ENCODE measurements around the gene DPP6. TPM values are rescaled to one million over a fixed set of nuclear protein-coding genes. Genes with fewer than 3 reads are reported as not detected.

The DPP6 gene
- total RNA-seq, 2 experiments from 2014 or later, result not detected

GRCh38 chr7:154853063-154853726 lies 801.0 kb downstream of the DPP6 start:
- TF ChIP-seq CTCF (IDR thresholded peaks at IDR 0.05), result no peak
- H3K4me3 ChIP-seq (ENCODE audit: low read length), result no peak overlapping the region
- ChIA-PET CTCF (no interaction called here), POLR2A (no interaction called here)
- intact Hi-C loops (cut with DNase I, micrococcal nuclease), result no loop called here
- no peak overlapping the region for H3K27ac Mint-ChIP-seq
- H3K27me3 ChIP-seq (ENCODE audit: control insufficient read depth in 1 of 2, insufficient read depth in 2 of 2, low read length in 2 of 2), result peaks cover 0 to 4% of the 10 kb centered on the region in 2 experiments
- no peak overlapping the region for H3K4me3 Mint-ChIP-seq
- H3K36me3 ChIP-seq (ENCODE audit: insufficient read depth, low read length), result no peaks in the 10 kb centered on the region
- no peaks in the 10 kb centered on the region for H3K4me1 Mint-ChIP-seq (ENCODE audit: low read depth)
- peaks cover 39% of the 10 kb centered on the region for H3K27me3 Mint-ChIP-seq
- ATAC-seq (ENCODE audit: poor library complexity) (no peak), DNase-seq (no peak)
- H3K4me1 ChIP-seq (ENCODE audit: insufficient read depth, low read length), result no peaks in the 10 kb centered on the region
- H3K36me3 Mint-ChIP-seq (ENCODE audit: low read depth), result no peaks in the 10 kb centered on the region
- H3K27ac ChIP-seq (ENCODE audit: low read depth in 1 of 2, low read length in 2 of 2), result no peak overlapping the region
- peaks cover 7 to 8% of the 10 kb centered on the region in 2 experiments for H3K9me3 ChIP-seq (ENCODE audit: control insufficient read depth in 1 of 2, insufficient read depth in 1 of 2, low read length in 2 of 2)
- H3K9me3 Mint-ChIP-seq, result peaks cover 2% of the 10 kb centered on the region

GRCh38 chr7:154853727-154854095 lies 801.5 kb downstream of the DPP6 start:
- Histone ChIP-seq H3K4me3 (ENCODE audit: low read length) (no peak overlapping the region), H3K36me3 (ENCODE audit: insufficient read depth, low read length) (no peaks in the 10 kb centered on the region), H3K9me3 (ENCODE audit: control insufficient read depth in 1 of 2, insufficient read depth in 1 of 2, low read length in 2 of 2) (peaks cover 8 to 10% of the 10 kb centered on the region in 2 experiments), H3K27ac (ENCODE audit: low read depth in 1 of 2, low read length in 2 of 2) (no peak overlapping the region), H3K4me1 (ENCODE audit: insufficient read depth, low read length) (no peaks in the 10 kb centered on the region), H3K27me3 (ENCODE audit: control insufficient read depth in 1 of 2, insufficient read depth in 2 of 2, low read length in 2 of 2) (peaks cover 0 to 4% of the 10 kb centered on the region in 2 experiments)
- Mint-ChIP-seq H3K36me3 (ENCODE audit: low read depth) (no peaks in the 10 kb centered on the region), H3K9me3 (peaks cover 2% of the 10 kb centered on the region), H3K4me3 (no peak overlapping the region), H3K27ac (no peak overlapping the region), H3K4me1 (ENCODE audit: low read depth) (no peaks in the 10 kb centered on the region), H3K27me3 (peaks cover 33% of the 10 kb centered on the region)
- ATAC-seq (ENCODE audit: poor library complexity) (no peak), DNase-seq (no peak)
- intact Hi-C loops (cut with DNase I, micrococcal nuclease), result no loop called here
- TF ChIP-seq CTCF (IDR thresholded peaks at IDR 0.05), result no peak
- ChIA-PET POLR2A (no interaction called here), CTCF (no interaction called here)

- peaks cover 0 to 4% of the 10 kb centered on the region in 2 experiments for H3K27me3 ChIP-seq (ENCODE audit: control insufficient read depth in 1 of 2, insufficient read depth in 2 of 2, low read length in 2 of 2)
- peaks cover 24% of the 10 kb centered on the region for H3K27me3 Mint-ChIP-seq
- DNase-seq (no peak), ATAC-seq (ENCODE audit: poor library complexity) (no peak)
- no peak for TF ChIP-seq CTCF (IDR thresholded peaks at IDR 0.05)
- no peak overlapping the region for H3K4me3 Mint-ChIP-seq
- no peaks in the 10 kb centered on the region for H3K36me3 Mint-ChIP-seq (ENCODE audit: low read depth)
- peaks cover 5 to 10% of the 10 kb centered on the region in 2 experiments for H3K9me3 ChIP-seq (ENCODE audit: control insufficient read depth in 1 of 2, insufficient read depth in 1 of 2, low read length in 2 of 2)
- intact Hi-C loops (cut with DNase I, micrococcal nuclease), result no loop called here
- no peak overlapping the region for H3K4me3 ChIP-seq (ENCODE audit: low read length)
- CTCF ChIA-PET, result interaction anchor here (1.5 kb wide), 1 partner anchor 10 kb away, joined by 3 read pairs; no protein-coding TSS in a partner anchor
- H3K27ac ChIP-seq (ENCODE audit: low read depth in 1 of 2, low read length in 2 of 2), result no peak overlapping the region
- no peaks in the 10 kb centered on the region for H3K9me3 Mint-ChIP-seq
- POLR2A ChIA-PET, result no interaction called here
- H3K4me1 ChIP-seq (ENCODE audit: insufficient read depth, low read length), result no peaks in the 10 kb centered on the region
- no peaks in the 10 kb centered on the region for H3K4me1 Mint-ChIP-seq (ENCODE audit: low read depth)
- H3K27ac Mint-ChIP-seq, result no peak overlapping the region
- H3K36me3 ChIP-seq (ENCODE audit: insufficient read depth, low read length), result no peaks in the 10 kb centered on the region
Measured at GRCh38 chr7:154854836-154855235, 802.6 kb downstream of the DPP6 start.

Data from CD4-positive, alpha-beta T cell (primary cell).